Nephron (organoid): ENCODE measurements around the gene NECAB2.
A peak's percentile ranks its signal among the peaks of the same experiment; 100 is the strongest.

Source experiments
- H3K27ac Mint-ChIP-seq, 3 experiments: 2 replicates each; pipeline ENCODE4 v1.8.0; 2020; ENCODE audit warnings: mixed read lengths in 3 of 3, mild to moderate bottlenecking in 2 of 3, moderate library complexity in 1 of 3
- H3K27me3 Mint-ChIP-seq: 2 replicates; pipeline ENCODE4 v1.8.0; 2021; ENCODE audit warnings: low read depth, mild to moderate bottlenecking, moderate library complexity, mixed read lengths
- H3K36me3 Mint-ChIP-seq: 2 replicates; pipeline ENCODE4 v1.8.0; 2020; ENCODE audit warnings: low read depth, mixed read lengths
- H3K4me1 Mint-ChIP-seq: 2 replicates; pipeline ENCODE4 v1.8.0; 2020; ENCODE audit warnings: mixed read lengths
- H3K4me3 Mint-ChIP-seq, 3 experiments: 2 replicates each; pipeline ENCODE4 v1.8.0; 2020; ENCODE audit warnings: mild to moderate bottlenecking in 3 of 3, mixed read lengths in 3 of 3, moderate library complexity in 2 of 3
- H3K9me3 Mint-ChIP-seq: 2 replicates; pipeline ENCODE4 v1.8.0; 2020; ENCODE audit warnings: mixed read lengths
- TF ChIP-seq, protein P1 (sequence below), 3 experiments: fragments of 200-600 bp; sonication (generic); IDR thresholded peaks; one replicate each; pipeline ENCODE4 v1.5.0; 2021; ENCODE audit warnings: antibody characterized with exemption in 3 of 3; ENCODE audit not compliant: unreplicated experiment in 3 of 3

Gene NECAB2

GRCh38 chr16:83989300-83989699 is 21.3 kb downstream of the NECAB2 start:
- TF ChIP-seq, protein P1, sequence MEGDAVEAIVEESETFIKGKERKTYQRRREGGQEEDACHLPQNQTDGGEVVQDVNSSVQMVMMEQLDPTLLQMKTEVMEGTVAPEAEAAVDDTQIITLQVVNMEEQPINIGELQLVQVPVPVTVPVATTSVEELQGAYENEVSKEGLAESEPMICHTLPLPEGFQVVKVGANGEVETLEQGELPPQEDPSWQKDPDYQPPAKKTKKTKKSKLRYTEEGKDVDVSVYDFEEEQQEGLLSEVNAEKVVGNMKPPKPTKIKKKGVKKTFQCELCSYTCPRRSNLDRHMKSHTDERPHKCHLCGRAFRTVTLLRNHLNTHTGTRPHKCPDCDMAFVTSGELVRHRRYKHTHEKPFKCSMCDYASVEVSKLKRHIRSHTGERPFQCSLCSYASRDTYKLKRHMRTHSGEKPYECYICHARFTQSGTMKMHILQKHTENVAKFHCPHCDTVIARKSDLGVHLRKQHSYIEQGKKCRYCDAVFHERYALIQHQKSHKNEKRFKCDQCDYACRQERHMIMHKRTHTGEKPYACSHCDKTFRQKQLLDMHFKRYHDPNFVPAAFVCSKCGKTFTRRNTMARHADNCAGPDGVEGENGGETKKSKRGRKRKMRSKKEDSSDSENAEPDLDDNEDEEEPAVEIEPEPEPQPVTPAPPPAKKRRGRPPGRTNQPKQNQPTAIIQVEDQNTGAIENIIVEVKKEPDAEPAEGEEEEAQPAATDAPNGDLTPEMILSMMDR (IDR thresholded peaks at IDR 0.05; ENCODE audit: unreplicated experiment in 3 of 3) = no peak
- H3K9me3 Mint-ChIP-seq = no peaks in the 10 kb centered on the region
- no peak overlapping the region for H3K27ac Mint-ChIP-seq
- peaks cover 22% of the 10 kb centered on the region for H3K4me1 Mint-ChIP-seq
- no peaks in the 10 kb centered on the region for H3K36me3 Mint-ChIP-seq
- H3K4me3 Mint-ChIP-seq = no peak overlapping the region
- H3K27me3 Mint-ChIP-seq = peaks cover 10% of the 10 kb centered on the region

GRCh38 chr16:83990492-83990891 is 22.4 kb downstream of the NECAB2 start:
- no peak overlapping the region for H3K27ac Mint-ChIP-seq
- peaks cover 32% of the 10 kb centered on the region for H3K4me1 Mint-ChIP-seq
- no peaks in the 10 kb centered on the region for H3K36me3 Mint-ChIP-seq
- H3K4me3 Mint-ChIP-seq = no peak overlapping the region
- H3K27me3 Mint-ChIP-seq = peaks cover 13% of the 10 kb centered on the region
- no peaks in the 10 kb centered on the region for H3K9me3 Mint-ChIP-seq
- TF ChIP-seq, protein P1 (IDR thresholded peaks at IDR 0.05; ENCODE audit: unreplicated experiment in 3 of 3) = no peak

- Mint-ChIP-seq H3K4me3 (no peak overlapping the region), H3K27ac (peak overlapping the region; percentile 73 to 91 (median 76)), H3K4me1 (peaks cover 35% of the 10 kb centered on the region), H3K9me3 (no peaks in the 10 kb centered on the region), H3K36me3 (no peaks in the 10 kb centered on the region), H3K27me3 (peaks cover 19% of the 10 kb centered on the region)
- TF ChIP-seq, protein P1 (IDR thresholded peaks at IDR 0.05; ENCODE audit: unreplicated experiment in 3 of 3) = no peak
These were observed 24.6 kb downstream of the NECAB2 start for GRCh38 chr16:83992624-83993023.

- H3K4me1 Mint-ChIP-seq = peaks cover 35% of the 10 kb centered on the region
- no peaks in the 10 kb centered on the region for H3K36me3 Mint-ChIP-seq
- TF ChIP-seq, protein P1 (IDR thresholded peaks at IDR 0.05; ENCODE audit: unreplicated experiment in 3 of 3) = no peak
- no peaks in the 10 kb centered on the region for H3K9me3 Mint-ChIP-seq
- H3K27me3 Mint-ChIP-seq = peaks cover 19% of the 10 kb centered on the region
- no peak overlapping the region for H3K4me3 Mint-ChIP-seq
- no peak overlapping the region for H3K27ac Mint-ChIP-seq
These were observed 26.0 kb downstream of the NECAB2 start for GRCh38 chr16:83994087-83994486.

GRCh38 chr16:83994703-83995102 is 26.7 kb downstream of the NECAB2 start:
- TF ChIP-seq, protein P1 (IDR thresholded peaks at IDR 0.05; ENCODE audit: unreplicated experiment in 3 of 3) = no peak
- no peaks in the 10 kb centered on the region for H3K36me3 Mint-ChIP-seq
- no peak overlapping the region for H3K4me3 Mint-ChIP-seq
- H3K4me1 Mint-ChIP-seq = peaks cover 35% of the 10 kb centered on the region
- peaks cover 17% of the 10 kb centered on the region for H3K27me3 Mint-ChIP-seq
- peak overlapping the region in 1 of 3 experiments; percentile 81 for H3K27ac Mint-ChIP-seq
- H3K9me3 Mint-ChIP-seq = no peaks in the 10 kb centered on the region

DNA sequence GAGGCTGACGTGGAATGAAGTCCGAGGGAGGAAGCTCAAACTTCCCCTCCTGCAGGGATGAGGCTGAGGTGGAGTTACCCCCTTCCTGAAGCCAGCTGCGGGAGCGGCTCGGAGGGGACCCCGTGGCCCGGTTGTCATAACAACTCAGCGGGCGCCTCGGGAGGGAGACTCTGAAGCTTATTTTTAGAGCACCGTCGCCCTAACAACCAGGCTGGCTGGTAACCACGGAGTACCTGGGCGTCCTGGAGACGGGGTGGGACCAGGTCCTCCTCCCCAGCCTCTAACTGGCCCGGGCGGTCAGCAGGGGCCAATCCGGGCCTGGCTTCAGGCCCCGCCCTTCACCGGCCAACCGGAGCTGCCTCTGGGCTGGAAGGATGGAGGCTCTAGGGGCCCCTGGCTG is 27.7 kb downstream of the NECAB2 start:
- peaks cover 13% of the 10 kb centered on the region for H3K27me3 Mint-ChIP-seq
- peak overlapping the region in 1 of 3 experiments; percentile 52 for H3K4me3 Mint-ChIP-seq
- peak overlapping the region in 1 of 3 experiments; percentile 81 for H3K27ac Mint-ChIP-seq
- H3K9me3 Mint-ChIP-seq = no peaks in the 10 kb centered on the region
- peaks cover 35% of the 10 kb centered on the region for H3K4me1 Mint-ChIP-seq
- TF ChIP-seq, protein P1 (IDR thresholded peaks at IDR 0.05; ENCODE audit: unreplicated experiment in 3 of 3) = no peak
- H3K36me3 Mint-ChIP-seq = no peaks in the 10 kb centered on the region
